SK-N-SH (cell line): ENCODE results near the gene SRRM2. TPM values are rescaled to one million over a fixed set of nuclear protein-coding genes. Genes with fewer than 3 reads are reported as not detected.

Experiments
- CTCF ChIA-PET: fragments of 300-600, 350-600 bp; formaldehyde crosslinking; extraction: SDS; loops from one replicate; lab custom pipeline; 2021; lab: Yijun Ruan, JAX
- POLR2A ChIA-PET: fragments of 350-600 bp; sonication (Branson Sonifier 250); formaldehyde crosslinking; extraction: SDS; loops from one replicate; lab custom pipeline; 2020; ENCODE audit warnings: antibody characterized with exemption, inconsistent platforms; lab: Yijun Ruan, JAX
- DNase-seq: peaks from one replicate; pipeline ENCODE4 v3.0.0; 2012
- H2AFZ ChIP-seq: fragments of 200-600 bp; sonication (generic); 2 replicates; pipeline ENCODE4 v1.8.1; 2016; ENCODE audit warnings: antibody characterized with exemption, mild to moderate bottlenecking, low read depth
- H3F3A ChIP-seq: fragments of 200-600 bp; sonication (generic); replicated peaks from 2 replicates; pipeline ENCODE3; 2016; ENCODE audit warnings: antibody characterized with exemption, mild to moderate bottlenecking; ENCODE audit not compliant: insufficient read depth
- H3K27ac ChIP-seq, 2 experiments: fragments of 200-500 bp in 1 of 2; fragments of 200-600 bp in 1 of 2; sonication (Bioruptor generic) in 1 of 2; sonication (generic), shearing (Covaris generic) in 1 of 2; 2 replicates each; pipeline versions ENCODE4 v1.5.1 to v1.6.1; 2014 to 2016; ENCODE audit warnings: low read depth in 2 of 2, inconsistent platforms in 1 of 2, low read length in 1 of 2, mild to moderate bottlenecking in 1 of 2, mixed read lengths in 1 of 2
- H3K27me3 ChIP-seq: fragments of 200-600 bp; sonication (generic), shearing (Covaris generic); 2 replicates; pipeline ENCODE4 v1.6.1; 2016; ENCODE audit warnings: mixed run types; ENCODE audit not compliant: insufficient read depth
- H3K36me3 ChIP-seq, 2 experiments: fragments of 200-500 bp in 1 of 2; fragments of 200-600 bp in 1 of 2; sonication (Bioruptor generic) in 1 of 2; sonication (generic) in 1 of 2; replicated peaks in 1 of 2; 2 replicates each; pipeline versions ENCODE3 to v1.5.1; 2014 to 2016; ENCODE audit warnings: low read length in 1 of 2, mild to moderate bottlenecking in 1 of 2; ENCODE audit not compliant: insufficient read depth in 2 of 2, control insufficient read depth in 1 of 2
- H3K4me1 ChIP-seq, 2 experiments: fragments of 200-500 bp in 1 of 2; fragments of 200-600 bp in 1 of 2; sonication (Bioruptor generic) in 1 of 2; sonication (generic), shearing (Covaris generic) in 1 of 2; 2 replicates each; pipeline versions ENCODE4 v1.5.1 to v1.6.1; 2014 to 2016; ENCODE audit warnings: low read depth in 1 of 2, low read length in 1 of 2, mixed run types in 1 of 2; ENCODE audit not compliant: insufficient read depth in 2 of 2, control insufficient read depth in 1 of 2
- H3K4me2 ChIP-seq: fragments of 200-600 bp; sonication (generic), shearing (Covaris generic); 2 replicates; pipeline ENCODE4 v1.6.1; 2017; ENCODE audit warnings: mixed run types
- H3K4me3 ChIP-seq, 2 experiments: fragments of 200-500 bp in 1 of 2; fragments of 200-600 bp in 1 of 2; sonication (Bioruptor generic) in 1 of 2; sonication (generic), shearing (Covaris generic) in 1 of 2; 2 replicates each; pipeline versions ENCODE4 v1.5.1 to v1.8.1; 2014 to 2016; ENCODE audit warnings: low read depth in 2 of 2, inconsistent platforms in 1 of 2, low read length in 1 of 2, mild to moderate bottlenecking in 1 of 2, mixed read lengths in 1 of 2, moderate library complexity in 1 of 2
- H3K79me2 ChIP-seq: fragments of 200-600 bp; sonication (generic); 2 replicates; pipeline ENCODE4 v1.8.1; 2017; ENCODE audit warnings: mild to moderate bottlenecking; ENCODE audit not compliant: insufficient read depth
- H3K9ac ChIP-seq: fragments of 200-600 bp; sonication (generic); 2 replicates; pipeline ENCODE4 v1.6.1; 2017; ENCODE audit warnings: mixed run types
- H3K9me2 ChIP-seq: fragments of 200-600 bp; sonication (generic); 2 replicates; pipeline ENCODE4 v1.6.1; 2017; ENCODE audit warnings: mixed run types
- H3K9me3 ChIP-seq: fragments of 200-600 bp; sonication (generic); 2 replicates; pipeline ENCODE4 v1.6.1; 2017; ENCODE audit warnings: mixed run types, mild to moderate bottlenecking, moderate library complexity
- H4K20me1 ChIP-seq: fragments of 200-600 bp; sonication (generic); 2 replicates; pipeline ENCODE4 v1.6.1; 2017; ENCODE audit warnings: mild to moderate bottlenecking, mixed run types; ENCODE audit not compliant: insufficient read depth
- CHD2 ChIP-seq: fragments of 150-350 bp; IDR thresholded peaks from 2 replicates; pipeline ENCODE4 v1.6.1; 2018; ENCODE audit warnings: low read length; ENCODE audit not compliant: partially characterized antibody
- EZH2phosphoT487 ChIP-seq: fragments of 200-600 bp; sonication (generic); IDR thresholded peaks from 2 replicates; pipeline ENCODE4 v1.6.1; 2017; ENCODE audit warnings: low read depth, mixed run types, mild to moderate bottlenecking, antibody characterized with exemption, moderate library complexity, borderline replicate concordance
- FOSL2 ChIP-seq: IDR thresholded peaks from 2 replicates; pipeline ENCODE4 v1.4.0; 2012; ENCODE audit warnings: low read depth, mild to moderate bottlenecking, moderate library complexity, borderline replicate concordance
- FOXJ3 ChIP-seq: sonication (generic); formaldehyde crosslinking; IDR thresholded peaks from 2 replicates; pipeline ENCODE4 v1.5.1; 2020; ENCODE audit warnings: mild to moderate bottlenecking, missing genetic modification reagents
- FOXM1 ChIP-seq: IDR thresholded peaks from 2 replicates; pipeline ENCODE4 v1.4.0; 2012; ENCODE audit warnings: low read depth, mild to moderate bottlenecking
- GABPA ChIP-seq: IDR thresholded peaks from 2 replicates; pipeline ENCODE4 v1.4.0; 2012; ENCODE audit warnings: low read depth, mild to moderate bottlenecking
- GATA2 ChIP-seq: sonication (generic); formaldehyde crosslinking; IDR thresholded peaks from 2 replicates; pipeline ENCODE4 v1.5.0; 2020; ENCODE audit warnings: mild to moderate bottlenecking, missing genetic modification reagents
- IRF3 ChIP-seq: fragments of 150-350 bp; IDR thresholded peaks from 2 replicates; pipeline ENCODE4 v1.6.1; 2016; ENCODE audit warnings: mild to moderate bottlenecking, low read depth, low read length
- MXI1 ChIP-seq: IDR thresholded peaks from 2 replicates; pipeline ENCODE4 v1.6.1; 2012; ENCODE audit warnings: mild to moderate bottlenecking, low read depth, low read length, improper control_type of control experiment
- NFIC ChIP-seq: IDR thresholded peaks from 2 replicates; pipeline ENCODE4 v1.4.0; 2012; ENCODE audit warnings: borderline replicate concordance
- NRF1 ChIP-seq: IDR thresholded peaks from 2 replicates; pipeline ENCODE4 v1.6.1; 2012; ENCODE audit warnings: low read depth, mild to moderate bottlenecking, low read length
- POLR2AphosphoS5 ChIP-seq: IDR thresholded peaks from 2 replicates; pipeline ENCODE4 v1.6.1; 2012; ENCODE audit warnings: low read depth, low read length
- RCOR1 ChIP-seq: fragments of 150-350 bp; IDR thresholded peaks from 2 replicates; pipeline ENCODE4 v1.6.1; 2017; ENCODE audit warnings: antibody characterized with exemption, low read length
- REST ChIP-seq: IDR thresholded peaks from 2 replicates; pipeline ENCODE4 v1.6.1; 2012; ENCODE audit warnings: mild to moderate bottlenecking, low read depth, low read length, moderate library complexity
- RXRA ChIP-seq: IDR thresholded peaks from 2 replicates; pipeline ENCODE4 v1.4.0; 2012; ENCODE audit warnings: low read depth, mild to moderate bottlenecking, borderline replicate concordance
- SIN3A ChIP-seq: IDR thresholded peaks from 2 replicates; pipeline ENCODE4 v1.6.1; 2012; ENCODE audit warnings: low read depth, mild to moderate bottlenecking, low read length, moderate library complexity, borderline replicate concordance
- SMC3 ChIP-seq: IDR thresholded peaks from 2 replicates; pipeline ENCODE4 v1.6.1; 2012; ENCODE audit warnings: low read depth, low read length, improper control_type of control experiment
- TAF1 ChIP-seq: IDR thresholded peaks from 2 replicates; pipeline ENCODE4 v1.6.1; 2012; ENCODE audit warnings: low read depth, mild to moderate bottlenecking, low read length, moderate library complexity, borderline replicate concordance
- TEAD4 ChIP-seq: IDR thresholded peaks from 2 replicates; pipeline ENCODE4 v1.4.0; 2012; ENCODE audit warnings: mild to moderate bottlenecking, borderline replicate concordance; ENCODE audit not compliant: insufficient read depth
- whole genome bisulfite sequencing: methylation state at CpG from one replicate; pipeline ENCODE4 v1.1.6; 2017; ENCODE audit warnings: low lambda C conversion rate; 5-methylcytosine and 5-hydroxymethylcytosine counted together
- polyA plus RNA-seq, 3 experiments: library from polyadenylated mRNA; depleted of rRNA; stranded (reverse); fragments of >200 nt; gene quantifications; 2 replicates each; pipeline ENCODE4 v1.2.3, GENCODE V29; 2012

The SRRM2 gene
- polyA plus RNA-seq, 1 of the 3 experiments (the other 2 are of a cell fraction) = 143 TPM

GRCh38 chr16:2776500-2777139 is 24.2 kb downstream of the SRRM2 start (continued):
- TF ChIP-seq FOXM1 (no peak), POLR2AphosphoS5 (no peak), GATA2 (CRISPR knock-in tag) (no peak), REST (no peak), TEAD4 (no peak), RCOR1 (no peak)

- ChIA-PET CTCF (interaction anchor here (0.9 to 2.2 kb wide), 4 partner anchors 13 to 91 kb away, joined by 3 to 11 read pairs (median 4); no protein-coding TSS in a partner anchor), POLR2A (interaction anchor here (0.5 to 2.1 kb wide), 5 partner anchors 14 to 133 kb away, joined by 3 to 6 read pairs (median 4); no protein-coding TSS in a partner anchor)
- Histone ChIP-seq H3K36me3 (peaks cover 8 to 18% of the 10 kb centered on the region in 2 experiments), H3K9me3 (no peaks in the 10 kb centered on the region), H3K9ac (peak within 1 kb of the TSS; percentile 100), H3K27ac (peak within 1 kb of the TSS; percentile 94 to 97), H3K4me3 (peak within 1 kb of the TSS; percentile 88 to 91), H3K9me2 (no peaks in the 10 kb centered on the region), H2AFZ (no peak within 1 kb of the TSS; the same call in 1 of the 2 replicates), H3K4me1 (peaks cover 11 to 25% of the 10 kb centered on the region in 2 experiments; a peak in 2 of 4 replicates), H3K4me2 (peak within 1 kb of the TSS; percentile 97), H4K20me1 (peaks cover 14% of the 10 kb centered on the region), H3K79me2 (peaks cover 47% of the 10 kb centered on the region), H3F3A (peaks cover 2% of the 10 kb centered on the region), H3K27me3 (no peaks in the 10 kb centered on the region)
- peak; percentile 99 for DNase-seq
- WGBS = 0% methylated on average over 19 of the region's 70 CpGs
- TF ChIP-seq POLR2AphosphoS5 = peak; percentile 86
- TF ChIP-seq EZH2phosphoT487 = no peak
- peak; percentile 77; the same call in 1 of the 2 replicates for TF ChIP-seq TAF1
- no peak for TF ChIP-seq RXRA
- no peak for TF ChIP-seq GABPA
- peak; percentile 6; the same call in 1 of the 2 replicates for TF ChIP-seq SMC3
- TF ChIP-seq REST = peak; percentile 51; the same call in 1 of the 2 replicates
- TF ChIP-seq SIN3A = no peak
- peak; percentile 65 for TF ChIP-seq CHD2
- TF ChIP-seq IRF3 = no peak
- TF ChIP-seq NRF1 = peak; percentile 74
- 0 out of 2 replicates have a peak, but pooled peaks have one; percentile 17 for TF ChIP-seq MXI1
- no peak for TF ChIP-seq GATA2 (CRISPR knock-in tag)
- TF ChIP-seq TEAD4 = peak; percentile 77
- no peak for TF ChIP-seq FOSL2
- no peak for TF ChIP-seq NFIC
- TF ChIP-seq FOXJ3 (CRISPR knock-in tag) = no peak
Measured at GRCh38 chr16:2777231-2777902, 24.9 kb downstream of the SRRM2 start, which contains the start of gene ELOB. TSS of gene ELOB (minus strand) at chr16:2777280. CDS start at chr16:2777239, 41 bp downstream.
